ENCODE data around the gene PDE1A.

Gene PDE1A

GRCh38 chr2:182186132-182186735 is 240.6 kb downstream of the PDE1A start:
- no peak for DNase-seq

- no peak for DNase-seq
Observed at GRCh38 chr2:182182436-182182835, 244.4 kb downstream of the PDE1A start.

GRCh38 chr2:182181381-182181780 is 245.5 kb downstream of the PDE1A start:
- DNase-seq: no peak

GRCh38 chr2:182179176-182179575 is 247.7 kb downstream of the PDE1A start:
- no peak for DNase-seq

- DNase-seq: no peak
Observed at GRCh38 chr2:182173944-182174622, 252.8 kb downstream of the PDE1A start.

- no peak for DNase-seq
Observed at GRCh38 chr2:182170341-182170740, 256.5 kb downstream of the PDE1A start.

- no peak for DNase-seq
Observed at GRCh38 chr2:182167882-182168281, 259.0 kb downstream of the PDE1A start.

GRCh38 chr2:182166841-182167240 is 260.0 kb downstream of the PDE1A start:
- no peak for DNase-seq

GRCh38 chr2:182166406-182166805 is 260.4 kb downstream of the PDE1A start:
- DNase-seq: no peak

- no peak for DNase-seq
Observed at GRCh38 chr2:182165202-182165601, 261.6 kb downstream of the PDE1A start.

GRCh38 chr2:182164686-182165085 is 262.1 kb downstream of the PDE1A start:
- DNase-seq: no peak

- no peak for DNase-seq
Observed at GRCh38 chr2:182163878-182164277, 263.0 kb downstream of the PDE1A start.

GRCh38 chr2:182148344-182148743 is 278.5 kb downstream of the PDE1A start:
- no peak for DNase-seq

GRCh38 chr2:182144776-182145165 is 282.1 kb downstream of the PDE1A start:
- DNase-seq: no peak

- DNase-seq: no peak
Observed at GRCh38 chr2:182144041-182144775, 282.6 kb downstream of the PDE1A start.

- no peak for DNase-seq
Observed at GRCh38 chr2:182142062-182142461, 284.8 kb downstream of the PDE1A start.

GRCh38 chr2:182134201-182134600 is 292.6 kb downstream of the PDE1A start:
- DNase-seq: no peak

GRCh38 chr2:182133195-182133891 is 293.5 kb downstream of the PDE1A start:
- DNase-seq: no peak

GRCh38 chr2:182132605-182133004 is 294.2 kb downstream of the PDE1A start:
- DNase-seq: no peak

GRCh38 chr2:182128821-182129707 is 297.8 kb downstream of the PDE1A start:
- DNase-seq: no peak

GRCh38 chr2:182117196-182117595 is 309.6 kb downstream of the PDE1A start:
- DNase-seq: no peak

- DNase-seq: no peak
Observed at GRCh38 chr2:182116774-182117173, 310.1 kb downstream of the PDE1A start.

- DNase-seq: no peak
Observed at GRCh38 chr2:182115258-182115657, 311.6 kb downstream of the PDE1A start.
